Liver (tissue), 9 donors: ENCODE results near the gene MEF2D. TPM values are rescaled to one million over a fixed set of nuclear protein-coding genes. Genes with fewer than 3 reads are reported as not detected.

Experiments
- DNase-seq: peaks from one replicate; pipeline ENCODE4 v3.0.0-alpha.2; 2017; ENCODE audit warnings: low spot score
- H3K27ac ChIP-seq, 2 donors: one replicate each; pipeline ENCODE4 v1.7.0; 2013; ENCODE audit warnings: inconsistent platforms in 2 of 2, low read length in 2 of 2, control low read depth in 1 of 2, low read depth in 1 of 2, mild to moderate bottlenecking in 1 of 2
- H3K27me3 ChIP-seq, 4 donors: one replicate each; pipeline versions ENCODE4 v1.6.1 to v1.7.0; 2013; ENCODE audit warnings: low read length in 3 of 4, inconsistent platforms in 1 of 4, mild to moderate bottlenecking in 1 of 4, moderate library complexity in 1 of 4; ENCODE audit not compliant: control insufficient read depth in 4 of 4, insufficient read depth in 4 of 4
- H3K36me3 ChIP-seq, 4 donors: one replicate each; pipeline versions ENCODE4 v1.6.1 to v1.7.0; 2013; ENCODE audit warnings: low read length in 3 of 4, mild to moderate bottlenecking in 3 of 4, low read depth in 1 of 4, moderate library complexity in 1 of 4; ENCODE audit not compliant: control insufficient read depth in 4 of 4, insufficient read depth in 3 of 4
- H3K4me1 ChIP-seq, 4 donors: one replicate each; pipeline versions ENCODE4 v1.6.1 to v1.7.0; 2013; ENCODE audit warnings: low read length in 3 of 4, mild to moderate bottlenecking in 3 of 4, moderate library complexity in 1 of 4; ENCODE audit not compliant: control insufficient read depth in 4 of 4, insufficient read depth in 4 of 4
- H3K4me3 ChIP-seq, 3 donors: one replicate each; pipeline versions ENCODE4 v1.6.1 to v1.7.0; 2013; ENCODE audit warnings: low read length in 3 of 3, control low read depth in 1 of 3, low read depth in 1 of 3, mild to moderate bottlenecking in 1 of 3
- H3K9ac ChIP-seq, 2 donors: one replicate each; pipeline ENCODE4 v1.7.0; 2013; ENCODE audit warnings: low read length in 2 of 2, mild to moderate bottlenecking in 2 of 2, moderate library complexity in 2 of 2, control low read depth in 1 of 2, low read depth in 1 of 2
- H3K9me3 ChIP-seq, 4 donors: one replicate each; pipeline versions ENCODE4 v1.6.1 to v1.7.0; 2013; ENCODE audit warnings: low read length in 3 of 4; ENCODE audit not compliant: control insufficient read depth in 4 of 4
- ATF3 ChIP-seq: IDR thresholded peaks from 2 replicates; pipeline ENCODE4 v1.6.1; 2016; ENCODE audit warnings: antibody characterized with exemption
- CTCF ChIP-seq: fragments of 150-350 bp; IDR thresholded peaks from 2 replicates; pipeline ENCODE4 v1.5.1; 2017; ENCODE audit warnings: improper control_type of control experiment, low read depth, low read length; ENCODE audit not compliant: missing input control
- EGR1 ChIP-seq, 2 donors: IDR thresholded peaks; 2 replicates each; pipeline ENCODE4 v1.6.1; 2016 to 2018; ENCODE audit warnings: antibody characterized with exemption in 2 of 2, low read depth in 2 of 2
- FOXA1 ChIP-seq: IDR thresholded peaks from 2 replicates; pipeline ENCODE4 v1.6.1; 2016; ENCODE audit warnings: antibody characterized with exemption
- FOXA2 ChIP-seq: IDR thresholded peaks from 2 replicates; pipeline ENCODE4 v1.6.1; 2016; ENCODE audit warnings: antibody characterized with exemption
- GABPA ChIP-seq, 2 donors: IDR thresholded peaks in 1 of 2; conservative IDR thresholded peaks in 1 of 2; 2 replicates each; pipeline ENCODE4 v1.6.1; 2016; ENCODE audit warnings: antibody characterized with exemption in 2 of 2, mild to moderate bottlenecking in 1 of 2, moderate library complexity in 1 of 2
- HNF4A ChIP-seq, 2 donors: conservative IDR thresholded peaks; 2 replicates each; pipeline ENCODE4 v1.6.1; 2016; ENCODE audit warnings: antibody characterized with exemption in 2 of 2, mild to moderate bottlenecking in 2 of 2
- HNF4G ChIP-seq: IDR thresholded peaks from 2 replicates; pipeline ENCODE4 v1.6.1; 2016; ENCODE audit warnings: antibody characterized with exemption
- JUND ChIP-seq, 2 donors: IDR thresholded peaks; 2 replicates each; pipeline ENCODE4 v1.6.1; 2016; ENCODE audit warnings: antibody characterized with exemption in 2 of 2
- NR2F2 ChIP-seq: IDR thresholded peaks from 2 replicates; pipeline ENCODE4 v1.6.1; 2016; ENCODE audit warnings: antibody characterized with exemption
- RAD21 ChIP-seq, 2 donors: IDR thresholded peaks; 2 replicates each; pipeline ENCODE4 v1.6.1; 2016; ENCODE audit warnings: antibody characterized with exemption in 2 of 2, mild to moderate bottlenecking in 2 of 2
- RXRA ChIP-seq, 2 donors: IDR thresholded peaks; 2 replicates each; pipeline ENCODE4 v1.6.1; 2017 to 2018; ENCODE audit warnings: antibody characterized with exemption in 2 of 2, mild to moderate bottlenecking in 1 of 2
- SP1 ChIP-seq: IDR thresholded peaks from 2 replicates; pipeline ENCODE4 v1.6.1; 2018; ENCODE audit warnings: antibody characterized with exemption, mild to moderate bottlenecking
- TAF1 ChIP-seq: conservative IDR thresholded peaks from 2 replicates; pipeline ENCODE4 v1.6.1; 2016; ENCODE audit warnings: antibody characterized with exemption, mild to moderate bottlenecking
- YY1 ChIP-seq: IDR thresholded peaks from 2 replicates; pipeline ENCODE4 v1.6.1; 2016; ENCODE audit warnings: antibody characterized with exemption, mild to moderate bottlenecking
- ZBTB33 ChIP-seq: IDR thresholded peaks from 2 replicates; pipeline ENCODE4 v1.6.1; 2016; ENCODE audit warnings: antibody characterized with exemption
- WGBS: extraction: QIAGEN DNeasy Blood & Tissue Kit; methylation state at CpG from one replicate; pipeline ENCODE4 v1.1.7; 2013; 5-methylcytosine and 5-hydroxymethylcytosine counted together
- polyA plus RNA-seq, 2 donors: library from polyadenylated mRNA; stranded (reverse) in 1 of 2; unstranded in 1 of 2; fragments of 200-250 nt in 1 of 2; fragments of >200 nt in 1 of 2; fragmentation: Nextera tagmentation in 1 of 2; extraction: Ambion mirVana in 1 of 2; gene quantifications; one replicate each; pipeline versions ENCODE4 v1.2.1 to v1.2.3, GENCODE V29; 2013 to 2015
- total RNA-seq, 2 donors: library from RNA; depleted of rRNA; stranded (reverse); fragments of >200 nt; gene quantifications; one replicate each; pipeline ENCODE4 v1.2.3, GENCODE V29; 2014
- TF ChIP-seq, protein P1 (sequence below): IDR thresholded peaks from 2 replicates; pipeline ENCODE4 v1.6.1; 2016; ENCODE audit warnings: antibody characterized with exemption
- TF ChIP-seq, protein P2 (sequence below): IDR thresholded peaks from 2 replicates; pipeline ENCODE4 v1.6.1; 2016; ENCODE audit warnings: antibody characterized with exemption, mild to moderate bottlenecking
- donor health status: healthy.
- donor health status: healthy.
- donor health status: healthy.
- donor health status: healthy.
- donor health status: healthy.

MEF2D gene
- total and polyA plus RNA-seq, 4 donors, result 3.4 to 7.6 (median 5.5) TPM

DNA sequence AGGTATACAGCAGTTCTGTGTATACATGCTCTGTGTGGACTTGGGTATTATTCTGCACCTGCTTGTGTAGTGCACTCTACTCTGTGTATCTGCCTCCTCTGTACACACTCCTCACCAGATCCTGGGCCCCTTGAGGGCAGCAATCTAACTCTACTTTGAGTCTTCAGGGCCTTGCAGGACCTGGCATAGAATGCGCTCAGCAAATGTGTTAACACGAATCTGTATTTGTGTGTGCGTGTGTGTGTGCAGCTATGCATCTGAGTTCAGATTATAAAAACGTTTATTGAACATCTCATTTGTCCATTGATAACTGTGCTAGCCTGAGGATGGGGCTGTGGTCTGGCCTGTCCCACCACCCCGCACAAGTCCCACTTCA lies 3.9 kb upstream of the MEF2D start:
- DNase-seq, result no peak
- TF ChIP-seq GABPA (IDR thresholded peaks at IDR 0.05 in 1 of 2, conservative IDR thresholded peaks at IDR 0.05 in 1 of 2) (no peak), FOXA2 (no peak), TAF1 (no peak), CTCF (no peak), SP1 (no peak), RXRA (IDR thresholded peaks at IDR 0.05) (no peak), HNF4A (conservative IDR thresholded peaks at IDR 0.05) (no peak), ATF3 (no peak)
- TF ChIP-seq, protein P1, sequence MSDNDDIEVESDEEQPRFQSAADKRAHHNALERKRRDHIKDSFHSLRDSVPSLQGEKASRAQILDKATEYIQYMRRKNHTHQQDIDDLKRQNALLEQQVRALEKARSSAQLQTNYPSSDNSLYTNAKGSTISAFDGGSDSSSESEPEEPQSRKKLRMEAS, result no peak
- peaks cover 4 to 23% (median 17%) of the 10 kb centered on the region in 4 donors for H3K4me1 ChIP-seq

GRCh38 chr1:156503698-156504437 lies 3.3 kb upstream of the MEF2D start:
- Histone ChIP-seq H3K4me3 (no peak overlapping the region), H3K27ac (peak overlapping the region; percentile 100), H3K27me3 (no peaks in the 10 kb centered on the region), H3K9me3 (no peaks in the 10 kb centered on the region), H3K9ac (peak overlapping the region; percentile 13 to 83), H3K4me1 (peaks cover 4 to 27% (median 20%) of the 10 kb centered on the region in 4 donors), H3K36me3 (no peaks in the 10 kb centered on the region)
- TF ChIP-seq ATF3 (no peak), CTCF (no peak), NR2F2 (no peak), HNF4G (no peak), HNF4A (conservative IDR thresholded peaks at IDR 0.05) (no peak), EGR1 (IDR thresholded peaks at IDR 0.05; ENCODE audit: low read depth in 2 of 2) (no peak), GABPA (IDR thresholded peaks at IDR 0.05 in 1 of 2, conservative IDR thresholded peaks at IDR 0.05 in 1 of 2) (no peak), ZBTB33 (no peak), RXRA (IDR thresholded peaks at IDR 0.05) (no peak), JUND (IDR thresholded peaks at IDR 0.05) (no peak), FOXA1 (no peak), YY1 (no peak), RAD21 (IDR thresholded peaks at IDR 0.05) (no peak), TAF1 (no peak), FOXA2 (no peak), SP1 (no peak)
- TF ChIP-seq, protein P2, sequence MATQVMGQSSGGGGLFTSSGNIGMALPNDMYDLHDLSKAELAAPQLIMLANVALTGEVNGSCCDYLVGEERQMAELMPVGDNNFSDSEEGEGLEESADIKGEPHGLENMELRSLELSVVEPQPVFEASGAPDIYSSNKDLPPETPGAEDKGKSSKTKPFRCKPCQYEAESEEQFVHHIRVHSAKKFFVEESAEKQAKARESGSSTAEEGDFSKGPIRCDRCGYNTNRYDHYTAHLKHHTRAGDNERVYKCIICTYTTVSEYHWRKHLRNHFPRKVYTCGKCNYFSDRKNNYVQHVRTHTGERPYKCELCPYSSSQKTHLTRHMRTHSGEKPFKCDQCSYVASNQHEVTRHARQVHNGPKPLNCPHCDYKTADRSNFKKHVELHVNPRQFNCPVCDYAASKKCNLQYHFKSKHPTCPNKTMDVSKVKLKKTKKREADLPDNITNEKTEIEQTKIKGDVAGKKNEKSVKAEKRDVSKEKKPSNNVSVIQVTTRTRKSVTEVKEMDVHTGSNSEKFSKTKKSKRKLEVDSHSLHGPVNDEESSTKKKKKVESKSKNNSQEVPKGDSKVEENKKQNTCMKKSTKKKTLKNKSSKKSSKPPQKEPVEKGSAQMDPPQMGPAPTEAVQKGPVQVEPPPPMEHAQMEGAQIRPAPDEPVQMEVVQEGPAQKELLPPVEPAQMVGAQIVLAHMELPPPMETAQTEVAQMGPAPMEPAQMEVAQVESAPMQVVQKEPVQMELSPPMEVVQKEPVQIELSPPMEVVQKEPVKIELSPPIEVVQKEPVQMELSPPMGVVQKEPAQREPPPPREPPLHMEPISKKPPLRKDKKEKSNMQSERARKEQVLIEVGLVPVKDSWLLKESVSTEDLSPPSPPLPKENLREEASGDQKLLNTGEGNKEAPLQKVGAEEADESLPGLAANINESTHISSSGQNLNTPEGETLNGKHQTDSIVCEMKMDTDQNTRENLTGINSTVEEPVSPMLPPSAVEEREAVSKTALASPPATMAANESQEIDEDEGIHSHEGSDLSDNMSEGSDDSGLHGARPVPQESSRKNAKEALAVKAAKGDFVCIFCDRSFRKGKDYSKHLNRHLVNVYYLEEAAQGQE, result no peak
- TF ChIP-seq, protein P1, result no peak
- DNase-seq, result no peak
- 70% methylated on average over 5 of the region's 5 CpGs for WGBS

More for the DNA sequence above, 3.9 kb upstream of the MEF2D start:
- no peaks in the 10 kb centered on the region for H3K9me3 ChIP-seq
- peak overlapping the region; percentile 100 for H3K27ac ChIP-seq
- H3K27me3 ChIP-seq, result no peaks in the 10 kb centered on the region
- 18% methylated on average over 5 of the region's 5 CpGs for WGBS
- peak overlapping the region; percentile 22 to 30 (median 26) for H3K4me3 ChIP-seq
- H3K9ac ChIP-seq, result peak overlapping the region; percentile 13 to 83
- no peaks in the 10 kb centered on the region for H3K36me3 ChIP-seq
